HG03108 (cell line): Measurements from ENCODE around the gene SDF4.
"Not testable (repeated sequence)": the region's sequence is repeated elsewhere in the genome, so short reads cannot be mapped to it uniquely, and the experiment has no call there.

Source experiments
- ATAC-seq: cut with Tn5 transposase; IDR thresholded peaks from one replicate; pipeline ENCODE4 v1.9.1; 2021; ENCODE audit warnings: moderate library complexity; ENCODE audit not compliant: unreplicated experiment

Gene SDF4

DNA sequence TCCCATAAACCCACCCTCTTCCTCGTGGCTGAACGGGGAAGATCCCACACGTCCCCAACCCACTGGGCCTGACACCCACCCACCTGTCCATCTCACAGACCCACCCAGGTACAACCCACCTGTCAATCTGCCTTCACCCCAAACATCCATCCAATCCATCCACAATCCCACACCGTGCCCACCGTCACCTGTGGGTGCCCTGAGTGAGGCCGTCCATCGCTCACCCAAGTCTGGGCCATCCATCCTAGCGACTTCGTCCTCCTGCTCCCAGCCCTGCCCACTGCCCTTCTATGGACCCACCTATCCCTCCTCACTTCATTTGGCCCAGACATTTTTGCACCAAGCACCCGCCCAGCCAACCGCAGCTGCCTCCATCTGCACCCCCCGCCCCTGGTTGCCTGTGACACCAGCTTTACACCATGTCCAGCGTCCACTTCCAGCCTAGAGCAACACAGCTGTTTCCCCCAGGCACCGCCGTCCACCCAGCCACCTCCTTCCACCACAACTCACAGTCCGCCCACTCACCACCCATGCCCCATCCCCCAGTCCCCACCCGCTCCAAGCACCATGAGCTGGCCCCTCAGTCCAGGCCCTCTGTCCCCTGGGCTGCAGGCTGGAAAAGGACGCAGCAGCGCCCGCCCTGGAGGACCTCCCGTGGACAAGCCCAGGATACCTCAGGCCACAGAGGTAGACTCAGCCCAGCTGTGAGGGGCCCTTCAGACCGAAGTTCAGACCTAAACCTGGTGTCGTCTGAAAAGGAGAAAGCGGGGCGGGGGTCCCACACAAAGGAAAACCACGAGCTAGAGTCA, 50.5 kb downstream of the SDF4 start:
- ATAC-seq, result no peak

DNA sequence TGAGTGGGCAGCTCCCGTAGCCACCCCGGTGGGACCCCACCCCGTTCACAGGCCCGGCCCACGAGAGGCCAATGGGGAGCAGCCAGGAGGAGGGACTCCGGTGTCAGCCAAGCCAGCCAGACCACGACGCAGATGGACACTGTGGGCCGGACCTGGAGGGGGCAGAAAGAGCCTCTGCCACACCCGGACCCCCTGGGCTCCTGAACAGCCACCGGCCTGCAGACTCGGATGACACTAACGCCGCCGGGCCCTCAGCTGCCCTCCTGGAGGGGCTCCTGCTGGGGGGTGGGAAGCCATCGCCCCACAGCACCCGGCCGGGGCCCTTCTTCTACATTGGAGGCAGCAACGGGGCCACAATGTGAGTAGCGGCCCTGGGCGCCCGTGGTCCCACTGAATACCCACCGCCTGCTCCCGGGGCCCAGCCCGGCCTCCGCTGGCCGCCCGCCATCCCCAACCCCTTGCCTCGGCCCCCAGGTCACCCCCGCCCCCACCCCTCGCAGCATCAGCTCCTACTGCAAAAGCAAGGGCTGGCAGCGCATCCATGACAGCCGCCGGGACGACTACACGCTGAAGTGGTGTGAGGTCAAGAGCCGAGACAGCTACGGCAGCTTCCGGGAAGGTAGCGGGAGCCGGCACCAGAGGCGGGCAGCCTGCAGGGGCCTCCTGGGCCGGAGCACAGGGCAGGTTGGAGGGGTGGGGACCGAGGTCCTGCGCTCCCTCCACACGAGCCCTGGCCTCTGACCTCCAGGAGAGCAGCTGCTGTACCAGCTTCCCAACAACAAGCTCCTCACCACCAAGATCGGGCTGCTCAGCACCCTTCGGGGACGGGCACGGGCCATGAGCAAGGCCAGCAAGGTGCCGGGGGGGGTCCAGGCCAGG, 51.6 kb downstream of the SDF4 start:
- no peak for ATAC-seq

DNA sequence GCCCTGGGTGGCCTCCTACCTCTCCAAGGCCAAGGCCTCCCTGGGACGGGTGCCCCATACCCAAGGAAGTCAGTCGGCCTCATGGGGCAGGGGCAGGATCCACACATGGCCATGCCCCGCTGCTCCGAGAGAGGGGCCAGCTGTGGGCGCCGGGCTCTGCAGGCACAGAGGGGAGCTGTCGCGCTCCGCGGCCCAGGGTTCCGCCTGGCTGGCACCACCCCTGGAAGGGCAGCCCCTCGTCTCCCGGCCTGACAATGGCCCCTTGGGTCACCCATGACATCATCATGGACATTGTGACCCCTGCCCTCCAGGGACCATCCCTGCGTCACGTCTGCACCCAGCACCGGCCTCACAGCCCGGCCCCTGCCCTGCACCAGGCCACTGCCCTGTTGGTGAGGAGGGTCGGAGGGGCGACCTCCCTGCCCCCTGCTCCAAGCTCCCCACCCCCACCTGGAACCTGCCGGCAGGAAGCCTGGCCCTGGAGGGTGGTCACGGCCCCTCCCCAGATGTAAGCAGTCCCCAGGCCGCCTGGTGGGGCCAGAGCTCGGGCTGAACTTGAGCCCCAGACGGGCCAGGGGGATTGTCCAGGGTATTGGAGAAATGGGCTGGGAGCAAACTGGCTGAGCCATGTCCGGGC, 52.3 kb downstream of the SDF4 start:
- no peak for ATAC-seq

DNA sequence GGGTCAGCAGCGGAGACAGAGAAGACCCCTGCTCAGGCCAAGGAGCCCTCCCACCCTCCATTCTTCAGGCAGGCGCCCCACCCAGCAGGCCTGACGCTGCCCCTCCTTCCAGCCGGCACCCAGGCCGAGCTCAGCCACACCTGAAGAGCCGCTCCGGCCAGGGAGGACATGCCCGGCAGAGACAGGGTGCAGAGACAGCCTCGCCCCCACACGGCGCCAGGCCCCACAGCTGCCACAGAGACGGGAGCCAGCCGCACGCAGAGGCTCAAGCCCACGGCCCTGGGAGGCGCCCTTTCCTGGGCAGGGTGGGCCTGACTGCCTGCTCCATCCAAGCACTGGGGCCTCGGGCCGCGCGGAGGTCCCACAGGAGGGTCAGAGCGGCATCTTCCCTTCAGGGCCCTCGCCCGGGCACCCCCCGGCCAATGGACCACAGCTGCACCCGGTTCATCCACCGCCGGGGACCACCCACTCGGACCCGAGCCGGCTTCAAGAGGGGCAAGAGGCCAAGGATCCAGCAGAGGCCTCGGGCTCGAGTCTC, 52.9 kb downstream of the SDF4 start:
- ATAC-seq, result no peak

DNA sequence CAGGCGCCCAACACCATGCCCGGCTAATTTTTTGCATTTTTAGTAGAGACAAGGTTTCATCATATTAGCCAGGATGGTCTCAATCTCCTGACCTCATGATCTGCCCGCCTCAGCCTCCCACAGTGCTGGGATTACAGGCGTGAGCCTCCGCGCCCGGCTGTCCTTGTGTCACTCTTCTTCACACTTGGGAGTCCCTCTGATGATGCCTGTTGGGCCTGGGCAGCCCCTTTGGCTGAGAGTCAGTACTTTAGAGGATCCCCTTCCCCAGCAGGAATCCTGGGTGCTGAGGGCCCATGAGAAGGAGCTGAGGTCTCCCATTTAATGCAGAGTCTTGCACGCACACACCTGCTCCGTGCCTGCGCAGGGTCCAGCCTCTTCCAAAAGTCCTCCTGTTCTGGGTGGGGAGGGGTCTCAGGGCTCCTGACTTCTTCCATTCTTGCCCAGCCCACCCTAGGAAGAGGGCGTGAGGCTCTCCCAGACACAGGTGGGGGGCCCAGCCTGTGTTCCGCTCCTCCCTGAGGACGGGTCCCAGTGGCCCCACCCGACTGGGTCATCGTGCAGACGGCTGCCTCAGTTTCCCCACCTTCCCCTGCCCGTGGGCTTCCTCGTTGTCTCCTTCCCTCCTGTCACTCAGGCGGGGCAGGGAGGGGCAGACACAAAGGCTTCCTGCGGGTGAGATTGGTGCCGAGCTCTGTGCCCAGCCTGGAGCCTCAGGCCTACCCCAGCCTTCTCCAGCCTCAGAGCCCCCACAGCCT, 54.2 kb downstream of the SDF4 start:
- no peak for ATAC-seq

DNA sequence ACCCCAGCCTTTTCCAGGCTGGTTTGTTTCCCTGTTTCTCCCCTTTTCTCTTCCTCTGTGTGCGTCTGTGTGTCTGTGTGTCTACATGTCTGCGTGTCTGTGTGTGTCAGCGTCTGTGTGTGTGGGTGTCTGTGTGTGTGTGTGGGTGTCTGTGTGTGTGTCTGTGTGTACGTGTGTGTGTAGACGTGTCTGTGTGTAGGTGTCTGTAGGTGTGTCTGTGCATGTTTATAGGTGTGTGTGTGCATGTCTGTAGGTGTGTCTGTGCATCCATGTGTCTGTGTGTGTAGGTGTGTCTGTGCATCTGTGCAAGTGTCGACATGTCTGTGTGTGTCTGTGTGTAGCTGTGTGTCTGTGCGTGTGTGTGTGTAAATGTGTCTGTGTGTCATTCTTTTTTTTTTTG, 54.9 kb downstream of the SDF4 start:
- no peak for ATAC-seq

DNA sequence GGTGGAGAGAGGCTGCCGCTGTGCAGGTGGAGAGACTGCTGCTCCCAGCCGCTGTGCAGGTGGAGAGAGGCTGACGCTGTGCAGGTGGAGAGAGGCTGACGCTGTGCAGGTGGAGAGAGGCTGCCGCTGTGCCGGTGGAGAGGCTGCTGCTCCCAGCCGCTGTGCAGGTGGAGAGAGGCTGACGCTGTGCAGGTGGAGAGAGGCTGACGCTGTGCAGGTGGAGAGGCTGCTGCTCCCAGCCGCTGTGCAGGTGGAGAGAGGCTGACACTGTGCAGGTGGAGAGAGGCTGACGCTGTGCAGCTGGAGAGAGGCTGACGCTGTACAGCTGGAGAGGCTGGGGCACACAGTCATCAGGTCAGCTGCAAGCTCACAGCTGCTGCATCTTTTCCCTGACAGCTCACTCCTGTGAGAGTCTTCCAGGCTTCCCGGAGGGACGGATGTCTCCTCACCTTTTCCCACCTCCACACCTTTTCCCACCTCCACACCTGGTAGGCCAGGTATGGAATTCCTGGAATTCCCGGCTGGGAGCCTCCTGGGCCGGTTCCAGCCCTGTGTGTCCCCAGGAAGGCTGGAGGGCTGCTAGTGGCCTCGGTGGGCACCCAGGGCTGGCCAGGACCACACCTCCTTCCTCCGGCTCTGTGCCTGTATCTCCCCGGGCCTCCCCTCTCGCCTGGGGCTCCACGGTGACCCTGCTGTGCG, 55.6 kb downstream of the SDF4 start:
- ATAC-seq, result not testable (repeated sequence)

DNA sequence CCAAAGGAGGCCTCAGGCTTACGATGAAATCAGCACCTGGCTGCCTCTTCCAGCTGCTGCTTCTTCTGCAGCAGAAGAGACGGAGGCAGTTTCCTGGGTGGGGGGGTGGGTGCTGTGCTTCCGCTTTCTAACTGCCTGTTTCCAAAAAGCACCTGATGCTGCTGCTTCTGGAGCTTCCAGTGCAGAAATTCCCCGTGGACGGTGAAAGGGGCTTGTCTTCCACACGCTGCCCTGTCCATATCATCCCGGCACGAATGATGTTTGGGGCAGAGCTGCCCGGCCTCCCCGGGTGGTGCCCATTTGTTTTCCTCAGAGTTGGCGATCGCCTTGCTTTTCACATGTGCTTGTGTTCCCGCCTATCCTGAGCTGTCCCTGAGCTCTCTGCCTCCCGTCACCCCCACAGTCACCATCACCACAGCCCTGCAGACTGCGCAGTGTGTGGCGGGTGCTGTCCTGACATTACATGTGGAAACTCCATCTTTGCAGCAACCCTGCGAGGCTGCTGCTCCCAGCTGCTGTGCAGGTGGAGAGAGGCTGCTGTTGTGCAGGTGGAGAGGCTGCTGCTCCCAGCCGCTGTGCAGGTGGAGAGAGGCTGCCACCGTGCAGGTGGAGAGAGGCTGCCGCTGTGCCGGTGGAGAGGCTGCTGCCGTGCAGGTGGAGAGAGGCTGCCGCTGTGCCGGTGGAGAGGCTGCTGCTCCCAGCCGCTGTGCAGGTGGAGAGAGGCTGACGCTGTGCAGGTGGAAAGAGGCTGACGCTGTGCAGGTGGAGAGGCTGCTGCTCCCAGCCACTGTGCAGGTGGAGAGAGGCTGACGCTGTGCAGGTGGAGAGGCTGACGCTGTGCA, 56.4 kb downstream of the SDF4 start:
- no peak for ATAC-seq

DNA sequence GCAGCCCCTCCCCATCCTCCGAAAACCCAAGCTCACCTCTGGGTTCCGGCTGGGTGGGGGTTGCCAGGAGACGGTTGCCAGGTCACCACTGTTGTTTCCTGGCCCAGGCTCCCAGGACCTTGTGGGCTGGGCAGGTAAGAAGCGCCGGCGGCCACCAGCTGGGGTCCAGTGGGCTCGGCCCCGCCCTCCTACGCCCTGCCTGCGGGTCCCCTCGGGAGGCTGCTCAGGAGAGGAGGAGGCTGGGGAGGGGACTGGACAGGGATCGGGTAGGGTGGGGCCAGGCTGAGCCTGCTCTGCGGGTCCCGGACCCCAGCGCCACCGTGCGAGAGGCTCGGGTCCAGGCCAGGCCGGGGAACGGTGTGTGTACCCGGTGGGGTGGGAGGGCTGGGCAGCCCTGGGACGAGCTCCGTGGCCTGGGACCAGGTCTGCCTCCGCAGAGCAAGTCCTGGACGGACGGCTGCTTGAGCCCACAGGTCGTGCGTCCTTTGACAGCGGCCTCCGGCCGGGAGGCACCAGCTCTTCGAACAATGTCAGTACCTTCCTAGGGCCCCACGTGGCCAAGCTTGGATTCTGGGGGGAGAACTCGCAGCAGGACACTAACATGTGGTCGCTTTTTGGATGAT, 57.9 kb downstream of the SDF4 start, which contains the start of gene TTLL10:
Gene TTLL10 (plus strand): TSS at position 88 of the 623 bp plus-strand sequence. CDS start 5,336 bp downstream, outside the sequence.
- no peak for ATAC-seq

DNA sequence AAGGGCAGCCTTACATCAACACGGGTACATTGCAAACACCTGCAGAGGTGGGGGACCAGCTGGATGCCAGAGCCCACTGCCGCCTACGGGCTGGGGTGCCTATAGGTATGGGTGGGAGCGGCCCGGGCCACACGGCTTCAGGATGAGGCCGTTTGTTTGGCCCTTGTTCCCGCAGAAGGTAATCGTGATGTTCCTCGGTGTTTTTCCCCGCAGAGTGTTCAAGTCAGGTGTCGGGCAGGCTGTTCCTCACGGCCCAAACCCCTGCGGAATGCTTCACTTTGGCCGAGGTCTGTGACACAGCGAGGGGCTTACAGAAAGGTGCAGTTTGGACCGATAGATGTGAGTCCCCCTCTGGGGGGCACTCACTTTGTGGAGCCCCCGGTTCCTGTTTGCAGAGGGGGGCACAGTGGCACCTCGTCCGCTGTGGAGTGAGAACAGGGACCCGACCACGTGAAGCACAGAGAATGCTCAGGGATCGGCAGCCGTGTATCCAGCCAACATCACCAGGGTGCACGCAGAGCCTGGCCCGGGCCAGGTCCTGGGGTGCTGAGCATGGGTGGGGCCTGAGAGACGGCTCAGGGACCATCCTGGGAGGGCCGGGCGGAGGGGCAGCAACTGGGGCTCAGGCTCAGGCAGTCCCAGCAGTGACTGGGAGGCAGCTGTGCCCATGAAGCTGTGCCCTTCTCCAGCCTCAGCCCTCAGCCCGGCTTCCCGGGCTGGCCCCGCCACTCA, 58.6 kb downstream of the SDF4 start:
- no peak for ATAC-seq

DNA sequence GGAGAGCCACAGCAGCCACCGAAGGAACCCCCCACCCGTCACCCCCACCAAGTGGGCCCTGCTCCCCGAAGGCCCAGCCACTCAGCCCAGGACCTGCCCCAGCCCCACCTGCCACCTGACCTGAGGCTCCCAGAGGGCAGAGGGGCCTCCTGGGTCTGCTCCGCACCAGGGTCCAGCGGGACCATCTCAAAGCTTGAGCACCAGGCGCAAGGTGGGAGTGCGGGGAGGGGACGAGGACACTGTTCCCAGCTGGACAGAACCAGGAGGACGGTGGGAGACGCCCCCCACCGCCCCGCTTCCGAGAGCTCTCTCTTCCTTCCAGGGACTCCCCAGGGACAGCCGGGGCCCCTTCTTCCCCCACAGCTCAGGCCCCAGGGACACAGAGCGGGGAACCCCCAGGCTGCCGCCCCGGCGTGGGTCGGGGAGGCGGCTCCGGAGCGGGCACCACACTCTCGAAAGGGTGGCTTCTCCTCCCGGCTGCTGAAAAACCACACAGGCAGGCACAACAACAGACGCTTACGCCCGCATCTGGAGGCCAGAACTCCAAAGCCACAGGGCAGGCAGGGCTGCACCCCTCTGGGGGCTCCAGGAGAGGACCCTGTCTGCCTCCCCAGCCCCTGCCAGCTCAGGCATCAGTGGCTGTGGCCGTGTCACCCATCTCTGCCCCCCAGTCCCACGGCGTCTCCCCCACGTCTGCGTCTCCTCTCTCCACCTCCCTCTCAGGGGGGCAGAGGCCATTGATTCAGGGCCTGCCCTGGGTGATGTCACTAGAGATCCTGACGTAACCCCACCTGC, 60.1 kb downstream of the SDF4 start:
- no peak for ATAC-seq

DNA sequence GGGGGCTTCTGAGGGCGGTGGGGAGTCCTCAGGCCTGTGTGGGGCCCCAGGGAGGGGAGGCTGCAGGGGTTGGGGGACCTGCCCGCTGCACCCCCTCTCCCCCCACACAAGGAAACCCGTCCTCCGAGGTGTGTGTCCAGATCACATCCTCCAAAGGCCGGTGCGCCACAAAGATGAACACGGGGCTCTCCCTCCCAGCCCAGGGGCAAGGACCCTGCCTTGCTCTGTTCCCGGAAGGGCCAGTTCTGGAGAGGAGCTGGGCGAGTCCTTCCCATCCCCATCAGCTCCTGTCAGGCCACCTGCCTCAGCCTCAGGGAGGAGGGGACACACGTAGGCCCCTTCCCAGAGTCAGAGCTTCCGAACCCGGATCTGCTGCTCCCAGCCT, 60.6 kb downstream of the SDF4 start:
- ATAC-seq, result no peak

DNA sequence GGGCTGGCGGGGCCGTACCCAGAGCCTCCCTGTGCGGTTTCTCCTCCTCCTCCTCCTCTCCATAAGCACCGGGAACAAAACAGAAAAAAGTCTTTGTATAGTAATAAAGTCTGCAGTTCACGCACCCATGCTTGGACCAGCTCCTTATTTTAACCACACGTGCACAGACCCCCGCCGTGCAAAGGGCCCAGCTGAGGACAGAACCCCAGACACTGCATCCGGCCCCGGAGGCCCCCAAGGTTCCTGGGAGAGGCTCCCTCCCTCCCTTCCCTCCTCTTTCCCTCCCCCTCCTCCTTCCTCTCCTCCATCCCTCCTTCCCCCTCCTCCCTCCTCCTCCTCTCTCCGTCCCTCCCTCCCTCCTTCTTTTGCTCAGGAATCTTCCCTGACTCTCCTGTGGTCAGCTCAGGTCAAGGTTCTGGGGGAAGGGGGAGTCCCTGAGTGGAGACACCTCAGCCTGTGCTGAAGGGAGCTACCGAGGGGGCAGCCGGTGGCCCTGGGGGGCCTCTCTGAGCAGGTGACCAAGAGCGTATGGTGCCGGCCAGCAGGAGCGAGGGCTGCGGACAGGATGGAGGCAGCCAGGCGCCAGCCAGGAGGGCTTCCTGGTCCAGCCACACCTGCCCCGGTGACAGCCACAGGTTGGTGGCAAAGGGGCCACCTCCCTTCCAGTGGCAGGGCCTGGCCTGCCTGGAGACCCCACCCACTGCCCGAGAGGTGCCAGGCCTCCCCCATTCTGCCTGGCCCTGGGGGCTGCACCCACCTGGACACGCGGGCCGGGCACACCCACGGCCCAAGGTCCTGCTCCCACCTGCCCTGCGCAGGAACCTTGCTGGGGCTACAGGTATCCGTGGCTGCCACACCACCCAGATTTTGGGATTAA, 61.3 kb downstream of the SDF4 start:
- no peak for ATAC-seq

DNA sequence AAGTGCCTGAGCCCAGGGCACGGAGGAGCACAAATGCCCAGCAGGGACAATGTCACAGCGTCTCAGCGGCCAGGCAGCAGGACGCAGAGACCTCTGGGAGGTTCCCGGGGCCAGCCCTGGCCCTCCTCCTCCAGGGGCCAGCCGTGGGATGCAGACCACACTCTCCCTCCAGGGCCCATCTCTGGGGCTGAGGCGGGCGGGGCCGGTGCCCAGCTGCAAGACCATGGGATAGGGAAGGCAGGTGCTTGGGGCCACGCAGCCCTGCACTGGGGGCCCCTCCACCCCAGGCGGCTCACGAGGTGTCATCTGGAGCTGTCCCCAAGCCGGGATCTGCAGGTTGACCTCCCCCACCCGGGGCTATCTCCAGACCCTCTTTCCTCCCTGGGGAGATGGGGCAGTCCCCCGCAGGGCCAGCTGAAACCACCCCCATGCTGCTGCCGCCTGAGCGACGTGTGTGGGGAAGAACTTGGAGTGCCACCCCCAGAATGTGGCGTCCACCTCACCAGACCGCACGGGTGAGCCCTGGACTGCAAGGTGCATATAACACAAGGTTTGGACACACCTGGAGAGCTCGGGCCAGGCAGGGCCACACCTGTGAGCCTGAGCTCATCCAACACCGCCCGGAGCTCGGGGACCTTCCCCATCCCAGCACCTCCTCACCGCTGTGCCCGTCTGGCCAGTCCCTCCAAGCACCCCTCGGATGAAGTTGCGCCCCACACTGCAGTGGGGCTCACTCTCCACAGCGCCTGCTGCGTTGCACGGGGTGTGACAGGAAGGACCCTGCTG, 62.2 kb downstream of the SDF4 start:
- no peak for ATAC-seq
